ENCODE results near the gene GCNA.
"Not testable (repeated sequence)": the region's sequence is repeated elsewhere in the genome, so short reads cannot be mapped to it uniquely, and the experiment has no call there.

Gene GCNA

GRCh38 chrX:71604141-71604540 is 25.9 kb downstream of the GCNA start:
- no peak overlapping the region for H3K4me3 ChIP-seq (ENCODE audit: low read depth, low read length)
- no peak for DNase-seq (ENCODE audit: low read depth)
- no peak for TF ChIP-seq CTCF (IDR thresholded peaks at IDR 0.05; ENCODE audit: control insufficient read depth, extremely low read depth, insufficient read depth)

- TF ChIP-seq CTCF (IDR thresholded peaks at IDR 0.05; ENCODE audit: control insufficient read depth, extremely low read depth, insufficient read depth) = no peak
- no peak overlapping the region for H3K4me3 ChIP-seq (ENCODE audit: low read depth, low read length)
- DNase-seq (ENCODE audit: low read depth) = no peak
Observed at GRCh38 chrX:71604796-71605568, 26.7 kb downstream of the GCNA start.

- no peak overlapping the region for H3K4me3 ChIP-seq (ENCODE audit: low read depth, low read length)
- TF ChIP-seq CTCF (IDR thresholded peaks at IDR 0.05; ENCODE audit: control insufficient read depth, extremely low read depth, insufficient read depth) = no peak
Observed at GRCh38 chrX:71606536-71607216, 28.4 kb downstream of the GCNA start.

GRCh38 chrX:71607488-71607887 is 29.3 kb downstream of the GCNA start:
- no peak for TF ChIP-seq CTCF (IDR thresholded peaks at IDR 0.05; ENCODE audit: control insufficient read depth, extremely low read depth, insufficient read depth)
- DNase-seq (ENCODE audit: low read depth) = no peak
- H3K4me3 ChIP-seq (ENCODE audit: low read depth, low read length) = no peak overlapping the region

More at GRCh38 chrX:71606536-71607216, 28.4 kb downstream of the GCNA start:
- DNase-seq (ENCODE audit: low read depth) = no peak

- DNase-seq (ENCODE audit: low read depth) = no peak
- no peak for TF ChIP-seq CTCF (IDR thresholded peaks at IDR 0.05; ENCODE audit: control insufficient read depth, extremely low read depth, insufficient read depth)
- no peak overlapping the region for H3K4me3 ChIP-seq (ENCODE audit: low read depth, low read length)
Observed at GRCh38 chrX:71609095-71609750, 31.0 kb downstream of the GCNA start.

- not testable (repeated sequence) for H3K4me3 ChIP-seq (ENCODE audit: low read depth, low read length); DNase-seq (ENCODE audit: low read depth)
Observed at GRCh38 chrX:71611736-71612135, 33.5 kb downstream of the GCNA start.

GRCh38 chrX:71612256-71612655 is 34.0 kb downstream of the GCNA start:
- no peak for TF ChIP-seq CTCF (IDR thresholded peaks at IDR 0.05; ENCODE audit: control insufficient read depth, extremely low read depth, insufficient read depth)
- no peak overlapping the region for H3K4me3 ChIP-seq (ENCODE audit: low read depth, low read length)
- DNase-seq (ENCODE audit: low read depth) = no peak
